ENCODE measurements around the gene SARM1. TPM values are rescaled to one million over a fixed set of nuclear protein-coding genes. Genes with fewer than 3 reads are reported as not detected.

SARM1 gene
- total and polyA plus RNA-seq, 2 donors (not counting 3 experiments of a cell fraction or from before 2014, with no cell fraction given), result 5.6 to 7.0 TPM

DNA sequence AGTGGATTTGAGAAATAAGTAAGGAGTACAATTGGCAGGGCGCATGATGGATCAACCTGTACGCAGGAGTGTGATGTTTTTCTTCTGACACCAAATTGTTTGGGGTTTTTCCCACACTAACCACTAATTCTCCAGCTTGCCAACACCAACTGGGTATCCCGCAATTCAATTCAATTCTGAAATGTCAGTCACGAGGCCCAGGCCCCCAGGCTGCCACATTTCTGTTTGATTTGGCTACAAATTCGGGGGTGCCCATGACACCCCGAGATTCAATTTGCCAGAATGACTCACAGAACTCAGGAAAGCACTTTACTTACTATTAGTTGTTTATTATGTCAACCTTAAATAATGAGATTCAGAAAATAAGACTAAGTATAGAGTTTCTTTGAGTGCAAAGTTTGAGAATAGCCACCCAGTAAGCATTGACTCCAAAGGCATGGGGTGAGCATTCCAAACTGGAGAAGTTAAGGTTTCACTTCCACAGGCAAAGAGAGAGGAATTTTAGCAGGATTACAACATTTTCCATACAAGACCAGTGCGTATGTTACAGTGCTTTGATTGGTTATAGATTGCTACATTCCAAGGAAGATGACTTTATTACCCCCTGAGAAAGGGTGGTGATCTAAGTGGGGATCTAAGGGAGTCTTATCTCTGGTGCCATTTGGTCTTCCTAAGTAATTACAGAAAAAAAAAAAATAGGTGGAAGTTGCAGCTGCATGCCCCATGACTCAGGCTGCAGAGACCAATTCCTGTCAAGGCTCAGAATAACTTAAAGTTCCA, 23.0 kb downstream of the SARM1 start:
- no peak overlapping the region for H3K4me2 ChIP-seq (ENCODE audit: insufficient read depth, low read length)
- CTCF ChIA-PET, result interaction anchor here (0.8 to 2.1 kb wide), 5 partner anchors 8 to 28 kb away, joined by 3 to 11 read pairs (median 3); no protein-coding TSS in a partner anchor
- no peak overlapping the region for H2AFZ ChIP-seq (ENCODE audit: low read depth, low read length)
- DNase-seq (ENCODE audit: low read depth, low spot score), result peak; percentile 73
- H3K4me3 ChIP-seq (replicated peaks in 1 of 3; ENCODE audit: insufficient read depth in 1 of 3, low read depth in 1 of 3, low read length in 3 of 3), result no peak overlapping the region
- H3K79me2 ChIP-seq (ENCODE audit: control insufficient read depth, insufficient read depth, low read length), result no peaks in the 10 kb centered on the region
- H3K9me3 ChIP-seq (replicated peaks; ENCODE audit: control insufficient read depth, insufficient read depth, low read length), result no peaks in the 10 kb centered on the region
- dilution Hi-C loops (cut with MboI; ENCODE audit: extremely low pct_ligation_motif_present, low sequenced_read_pairs), result no loop called here
- intact Hi-C loops (cut with micrococcal nuclease), result no loop called here
- no peaks in the 10 kb centered on the region for H4K20me1 ChIP-seq (replicated peaks; ENCODE audit: control insufficient read depth, extremely low read depth, insufficient read depth, low read length)
- POLR2A ChIA-PET, result interaction anchor here (1.0 kb wide), 1 partner anchor 37 kb away, joined by 3 read pairs; the partner anchor contains the start of gene POLDIP2
- no peaks in the 10 kb centered on the region for H3K36me3 ChIP-seq (ENCODE audit: control insufficient read depth in 2 of 2, extremely low read depth in 1 of 2, insufficient read depth in 2 of 2, low read length in 2 of 2)
- no peak overlapping the region for H3K9ac ChIP-seq (replicated peaks; ENCODE audit: extremely low read depth, insufficient read depth, low read length)
- H3K9me1 ChIP-seq (replicated peaks; ENCODE audit: control insufficient read depth, extremely low read depth, insufficient read depth, low read length), result no peaks in the 10 kb centered on the region
- BruUV-seq (replicated peaks), result TSS peak; percentile 81
- no peaks in the 10 kb centered on the region for H3K27me3 ChIP-seq (ENCODE audit: control insufficient read depth in 2 of 2, insufficient read depth in 2 of 2, low read length in 2 of 2)
- no peak for TF ChIP-seq MYC (IDR thresholded peaks at IDR 0.05; ENCODE audit: low read depth, low read length)
- peak; percentile 27 for TF ChIP-seq GATA2 (IDR thresholded peaks at IDR 0.05; ENCODE audit: insufficient read depth, insufficient read length, low read depth, low read length)
- peak; percentile 31 for TF ChIP-seq FOS (IDR thresholded peaks at IDR 0.05; ENCODE audit: borderline replicate concordance, insufficient read depth, low read length)
- peak; percentile 68 for TF ChIP-seq JUN (IDR thresholded peaks at IDR 0.05; ENCODE audit: borderline replicate concordance, insufficient read depth, insufficient read length, low read depth)
- peaks cover 4% of the 10 kb centered on the region for H3K4me1 ChIP-seq (ENCODE audit: control insufficient read depth, extremely low read depth, insufficient read depth, low read length)
- peak; percentile 81 for FAIRE-seq
- peak overlapping the region; percentile 44 for H3K27ac ChIP-seq (ENCODE audit: insufficient read depth, low read depth, low read length)

GRCh38 chr17:28395426-28395825, 23.9 kb downstream of the SARM1 start:
- POLR2A ChIA-PET, result interaction anchor here (1.0 kb wide), 1 partner anchor 38 kb away, joined by 3 read pairs; the partner anchor contains the start of gene POLDIP2
- Histone ChIP-seq H3K4me3 (replicated peaks in 1 of 3; ENCODE audit: insufficient read depth in 1 of 3, low read depth in 1 of 3, low read length in 3 of 3) (no peak overlapping the region), H3K36me3 (ENCODE audit: control insufficient read depth in 2 of 2, extremely low read depth in 1 of 2, insufficient read depth in 2 of 2, low read length in 2 of 2) (no peaks in the 10 kb centered on the region), H3K4me2 (ENCODE audit: insufficient read depth, low read length) (no peak overlapping the region), H4K20me1 (replicated peaks; ENCODE audit: control insufficient read depth, extremely low read depth, insufficient read depth, low read length) (no peaks in the 10 kb centered on the region), H3K9me1 (replicated peaks; ENCODE audit: control insufficient read depth, extremely low read depth, insufficient read depth, low read length) (no peaks in the 10 kb centered on the region), H3K27ac (ENCODE audit: insufficient read depth, low read depth, low read length) (no peak overlapping the region), H3K27me3 (ENCODE audit: control insufficient read depth in 2 of 2, insufficient read depth in 2 of 2, low read length in 2 of 2) (no peaks in the 10 kb centered on the region), H3K79me2 (ENCODE audit: control insufficient read depth, insufficient read depth, low read length) (no peaks in the 10 kb centered on the region), H3K9ac (replicated peaks; ENCODE audit: extremely low read depth, insufficient read depth, low read length) (no peak overlapping the region), H3K4me1 (ENCODE audit: control insufficient read depth, extremely low read depth, insufficient read depth, low read length) (peaks cover 4% of the 10 kb centered on the region), H3K9me3 (replicated peaks; ENCODE audit: control insufficient read depth, insufficient read depth, low read length) (no peaks in the 10 kb centered on the region), H2AFZ (ENCODE audit: low read depth, low read length) (no peak overlapping the region)
- intact Hi-C loops (cut with micrococcal nuclease), result no loop called here
- dilution Hi-C loops (cut with MboI; ENCODE audit: extremely low pct_ligation_motif_present, low sequenced_read_pairs), result no loop called here
- TF ChIP-seq GATA2 (IDR thresholded peaks at IDR 0.05; ENCODE audit: insufficient read depth, insufficient read length, low read depth, low read length), result no peak
- TF ChIP-seq EZH2 (IDR thresholded peaks at IDR 0.05; ENCODE audit: borderline replicate concordance, low read depth, low read length, severe bottlenecking), result no peak
- no peak for TF ChIP-seq MAX (IDR thresholded peaks at IDR 0.05; ENCODE audit: insufficient read depth, insufficient read length)
- no peak for TF ChIP-seq FOS (IDR thresholded peaks at IDR 0.05; ENCODE audit: borderline replicate concordance, insufficient read depth, low read length)
- no peak for TF ChIP-seq JUN (IDR thresholded peaks at IDR 0.05; ENCODE audit: borderline replicate concordance, insufficient read depth, insufficient read length, low read depth)
- TF ChIP-seq POLR2A (IDR thresholded peaks at IDR 0.05; ENCODE audit: low read depth, low read length), result no peak
- no TSS peak for BruUV-seq (replicated peaks)
- FAIRE-seq (no peak), DNase-seq (ENCODE audit: low read depth, low spot score) (no peak)
- CTCF ChIA-PET, result interaction anchor here (0.8 to 2.1 kb wide), 5 partner anchors 9 to 29 kb away, joined by 3 to 11 read pairs (median 3); no protein-coding TSS in a partner anchor
